GM12864 (cell line): Measurements from ENCODE around the gene TTLL1.

Source experiments
- DNase-seq: peaks from one replicate; pipeline ENCODE4 v3.0.0-alpha.2; 2011; ENCODE audit warnings: low read depth
- H3K4me3 ChIP-seq: 2 replicates; pipeline ENCODE4 v1.5.1; 2011; ENCODE audit warnings: mild to moderate bottlenecking, low read depth, low read length, control low read depth
- CTCF ChIP-seq: IDR thresholded peaks from 2 replicates; pipeline ENCODE4 v1.5.1; 2011; ENCODE audit warnings: low read depth, mild to moderate bottlenecking, moderate library complexity, low read length, control low read depth, inconsistent platforms; ENCODE audit errors: missing control alignments

Gene TTLL1

GRCh38 chr22:43088627-43088983 is 586 bp downstream of the TTLL1 start:
- no peak for TF ChIP-seq CTCF
- peak overlapping the region; percentile 56 for H3K4me3 ChIP-seq
- no peak for DNase-seq

- DNase-seq, result peak; percentile 37
- H3K4me3 ChIP-seq, result no peak overlapping the region
- TF ChIP-seq CTCF, result no peak
These were observed 3.3 kb downstream of the TTLL1 start for GRCh38 chr22:43085658-43086606.

- no peak overlapping the region for H3K4me3 ChIP-seq
- DNase-seq, result no peak
- no peak for TF ChIP-seq CTCF
These were observed 7.2 kb downstream of the TTLL1 start for GRCh38 chr22:43081968-43082367.

- no peak overlapping the region for H3K4me3 ChIP-seq
- DNase-seq, result no peak
- TF ChIP-seq CTCF, result no peak
These were observed 8.6 kb downstream of the TTLL1 start for GRCh38 chr22:43080616-43081015.

GRCh38 chr22:43079742-43080141 is 9.4 kb downstream of the TTLL1 start:
- no peak overlapping the region for H3K4me3 ChIP-seq
- DNase-seq, result no peak
- no peak for TF ChIP-seq CTCF

- DNase-seq, result no peak
- TF ChIP-seq CTCF, result no peak
- no peak overlapping the region for H3K4me3 ChIP-seq
These were observed 10.7 kb downstream of the TTLL1 start for GRCh38 chr22:43078522-43078921.
